Non-pigmented ciliary epithelial cell (primary cell): ENCODE results near the gene GRK6.

Source experiments
- DNase-seq: peaks from one replicate; pipeline ENCODE4 v3.0.0-alpha.2; 2010; ENCODE audit warnings: low read depth

Gene GRK6

DNA sequence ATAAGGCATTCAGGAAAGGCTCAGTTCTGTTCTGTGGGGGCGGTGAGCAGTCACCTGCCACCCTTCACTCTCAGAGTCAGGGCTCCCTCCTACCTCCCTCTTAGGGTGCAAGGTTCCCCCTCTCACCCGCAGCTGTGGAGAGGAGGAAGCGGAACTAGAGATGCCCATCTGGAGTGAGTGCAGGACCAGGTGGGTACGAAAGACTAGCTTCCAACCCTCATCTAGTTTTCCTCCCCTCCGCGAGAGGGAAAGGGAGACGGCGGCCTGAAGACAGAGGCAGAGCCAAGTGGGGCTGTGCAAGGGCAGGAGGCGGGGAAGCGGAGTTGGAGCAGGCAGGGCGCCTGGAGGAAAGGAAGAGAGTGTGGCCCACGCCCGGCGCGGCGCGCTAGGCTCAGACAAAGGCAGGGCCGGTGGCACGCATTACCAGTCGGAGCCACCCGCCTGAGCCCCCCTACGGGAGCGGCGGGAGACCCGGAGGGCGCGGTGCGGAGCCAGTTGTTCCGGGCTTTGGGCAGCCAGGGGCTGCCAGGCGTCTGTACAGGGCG, 27.4 kb downstream of the GRK6 start:
- DNase-seq: no peak

DNA sequence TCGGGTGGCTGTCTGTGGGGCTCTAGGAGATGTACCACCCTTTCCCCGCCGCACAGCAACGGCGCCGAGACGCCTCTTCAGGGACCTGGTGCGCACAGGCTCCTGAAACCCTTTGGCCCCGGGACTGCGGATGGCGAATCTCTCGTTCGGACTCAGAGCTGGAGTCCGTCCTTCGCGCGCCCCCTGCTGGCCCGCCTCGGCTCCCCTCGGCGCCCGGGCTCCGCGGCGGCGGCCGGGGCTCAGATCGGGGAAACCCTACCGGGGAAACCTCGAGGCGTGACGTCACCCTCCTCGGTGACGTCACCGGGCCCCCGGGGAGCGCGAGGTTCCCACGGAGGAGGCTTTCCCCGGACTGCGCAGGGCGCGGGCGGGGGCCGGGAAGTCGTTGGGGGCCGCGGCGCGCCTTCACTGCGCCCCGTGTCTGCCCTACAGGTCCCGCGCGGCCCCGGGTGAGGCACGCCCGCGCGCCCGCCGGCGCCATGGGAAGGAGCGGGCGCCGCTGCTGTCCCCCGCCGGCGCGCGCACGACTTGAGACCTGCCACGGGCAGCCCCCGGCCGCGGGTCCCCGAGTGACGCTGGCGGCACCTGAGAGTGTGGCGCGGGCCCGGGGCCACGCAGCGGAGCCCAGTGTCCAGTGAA, 28.0 kb downstream of the GRK6 start:
- no peak for DNase-seq

- DNase-seq: no peak
Observed at GRCh38 chr5:177455036-177455660, 28.7 kb downstream of the GRK6 start.

DNA sequence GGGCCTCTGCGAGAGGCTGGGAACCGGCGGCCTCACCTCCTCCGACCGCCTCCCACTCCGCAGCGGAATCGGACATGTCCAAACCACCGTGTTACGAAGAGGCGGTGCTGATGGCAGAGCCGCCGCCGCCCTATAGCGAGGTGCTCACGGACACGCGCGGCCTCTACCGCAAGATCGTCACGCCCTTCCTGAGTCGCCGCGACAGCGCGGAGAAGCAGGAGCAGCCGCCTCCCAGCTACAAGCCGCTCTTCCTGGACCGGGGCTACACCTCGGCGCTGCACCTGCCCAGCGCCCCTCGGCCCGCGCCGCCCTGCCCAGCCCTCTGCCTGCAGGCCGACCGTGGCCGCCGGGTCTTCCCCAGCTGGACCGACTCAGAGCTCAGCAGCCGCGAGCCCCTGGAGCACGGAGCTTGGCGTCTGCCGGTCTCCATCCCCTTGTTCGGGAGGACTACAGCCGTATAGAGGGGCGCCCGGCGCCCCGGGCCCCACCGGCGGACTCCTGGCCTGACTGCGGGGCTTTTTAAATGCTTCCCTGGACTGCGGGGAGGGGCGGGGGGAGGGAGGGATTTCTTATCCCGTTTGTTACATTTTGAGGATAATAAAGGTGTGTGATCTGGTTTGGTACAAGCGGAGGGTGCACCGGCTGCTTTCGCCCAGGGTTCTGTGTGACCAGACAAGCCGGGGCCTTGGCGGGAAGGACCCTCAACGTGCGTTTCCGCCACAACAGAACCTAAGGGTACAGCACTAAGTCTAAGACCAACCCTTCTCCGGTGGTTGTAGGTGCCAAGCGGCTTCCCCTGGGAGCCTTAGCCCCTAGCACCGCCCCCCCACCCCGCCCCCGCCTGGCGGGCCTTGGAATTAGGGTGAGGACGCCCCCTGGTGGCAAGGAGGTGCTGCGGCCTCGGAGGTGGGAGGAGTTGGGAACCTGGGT, 29.4 kb downstream of the GRK6 start:
- no peak for DNase-seq

GRCh38 chr5:177456591-177456964, 30.1 kb downstream of the GRK6 start:
- DNase-seq: no peak

- DNase-seq: peak; percentile 90
Observed at GRCh38 chr5:177456976-177457851, 30.7 kb downstream of the GRK6 start.

DNA sequence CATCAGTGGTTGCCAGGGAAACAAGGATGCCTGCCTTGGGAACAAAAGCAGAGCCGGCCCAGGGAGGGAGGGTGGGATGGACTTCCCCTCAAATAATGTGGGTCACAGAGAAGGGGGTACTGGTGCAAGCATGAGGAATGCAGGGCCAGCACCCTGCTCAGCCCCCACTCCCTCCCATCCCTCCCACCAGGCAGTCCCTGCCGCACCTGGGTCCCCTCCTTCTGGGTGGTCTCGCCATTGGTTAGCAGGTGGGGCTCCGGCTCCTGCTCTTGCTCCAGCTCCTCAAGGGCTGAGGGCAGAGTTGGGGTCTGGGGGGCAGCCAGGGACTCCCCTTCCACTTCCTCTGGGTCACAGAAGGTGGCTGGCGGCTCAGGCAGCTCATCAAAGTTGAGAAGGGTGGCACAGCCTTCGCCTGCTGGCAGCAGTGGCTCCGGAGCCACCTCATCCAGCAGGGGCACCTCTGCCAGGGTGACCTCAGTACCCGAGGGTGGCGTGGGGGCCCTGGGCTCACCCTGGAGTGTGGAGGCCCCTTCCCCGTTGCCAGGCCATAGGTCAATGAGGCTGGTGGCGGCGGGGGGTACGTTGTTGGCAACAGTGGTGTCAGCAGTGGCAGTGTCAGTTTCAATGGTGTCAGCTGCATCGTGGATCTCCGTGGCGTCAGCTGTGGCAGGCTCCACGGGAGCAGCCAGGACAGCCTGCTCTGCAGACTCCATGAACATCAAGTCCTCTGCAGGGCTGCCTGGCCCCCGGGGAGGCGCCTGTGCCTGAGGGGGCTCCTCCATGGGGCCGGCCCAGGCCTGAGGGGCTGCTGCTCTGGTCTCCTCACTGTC, 31.6 kb downstream of the GRK6 start:
- no peak for DNase-seq

- DNase-seq: no peak
Observed at GRCh38 chr5:177458912-177459350, 32.5 kb downstream of the GRK6 start.

GRCh38 chr5:177459357-177459756, 32.9 kb downstream of the GRK6 start:
- DNase-seq: no peak

- DNase-seq: no peak
Observed at GRCh38 chr5:177459819-177460628, 33.5 kb downstream of the GRK6 start.

- DNase-seq: no peak
Observed at GRCh38 chr5:177462021-177462670, 35.7 kb downstream of the GRK6 start.

DNA sequence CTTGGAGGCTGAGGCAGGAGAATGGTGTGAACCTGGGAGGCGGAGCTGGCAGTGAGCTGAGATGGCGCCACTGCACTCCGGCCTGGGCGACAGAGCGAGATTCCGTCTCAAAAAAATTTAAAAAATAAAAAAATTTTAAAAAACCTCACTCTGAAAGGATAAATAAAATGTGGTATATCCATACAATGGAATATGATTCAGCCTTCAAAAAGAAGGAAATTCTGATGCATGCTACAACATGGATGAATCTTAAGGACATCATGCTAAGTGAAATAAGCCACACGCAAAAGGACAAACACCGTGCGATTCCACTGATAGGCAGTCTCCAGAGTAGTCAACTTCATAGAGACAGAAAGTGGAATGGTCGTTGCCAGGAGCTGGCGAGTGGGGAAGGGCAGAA, 38.6 kb downstream of the GRK6 start:
- no peak for DNase-seq

DNA sequence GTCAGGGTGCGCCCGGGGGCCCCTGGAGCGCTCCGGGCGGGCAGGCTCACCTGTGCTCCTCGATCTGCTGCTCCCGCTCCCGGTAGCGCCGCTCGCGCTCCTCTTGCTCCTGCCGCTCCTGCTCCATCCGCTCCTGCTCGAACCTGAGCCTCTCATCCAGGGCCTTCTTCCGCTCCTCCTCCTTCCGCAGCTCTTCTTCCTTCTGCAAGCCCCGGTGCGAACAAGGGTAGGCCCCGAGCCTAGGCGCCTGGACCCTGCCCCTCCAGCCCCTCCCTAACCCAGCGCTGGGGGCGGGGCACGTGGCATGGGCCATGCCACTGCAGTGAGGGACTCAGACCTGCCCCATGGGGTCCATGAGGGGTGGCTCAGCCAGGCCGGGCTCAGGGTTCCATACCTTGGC, 40.4 kb downstream of the GRK6 start:
- DNase-seq: no peak

GRCh38 chr5:177467436-177467835, 41.0 kb downstream of the GRK6 start:
- DNase-seq: no peak

- no peak for DNase-seq
Observed at GRCh38 chr5:177468329-177468684, 41.8 kb downstream of the GRK6 start.

GRCh38 chr5:177468685-177469628, 42.5 kb downstream of the GRK6 start:
- peak; percentile 53 for DNase-seq

GRCh38 chr5:177469750-177470525, 43.5 kb downstream of the GRK6 start:
- no peak for DNase-seq
